ENCODE data around the gene SH2D3A. TPM values are rescaled to one million over a fixed set of nuclear protein-coding genes. Genes with fewer than 3 reads are reported as not detected.

The SH2D3A gene
- total and polyA plus RNA-seq, 10 donors = 7.5 to 17.1 (median 10.2) TPM

- H3K9me3 ChIP-seq = no peaks in the 10 kb centered on the region
- no peak for TF ChIP-seq CTCF (IDR thresholded peaks at IDR 0.05 in 8 of 11, conservative IDR thresholded peaks at IDR 0.05 in 3 of 11)
- TF ChIP-seq POLR2AphosphoS5 (IDR thresholded peaks at IDR 0.05) = no peak
- TF ChIP-seq POLR2A (IDR thresholded peaks at IDR 0.05) = no peak
- H3K4me1 ChIP-seq = peaks cover 3 to 59% (median 43%) of the 10 kb centered on the region in 6 donors
- DNase-seq = no peak
- H3K27me3 ChIP-seq (replicated peaks in 1 of 7) = peaks cover 0 to 6% (median 0%) of the 10 kb centered on the region in 7 donors
- no peaks in the 10 kb centered on the region for H3K36me3 ChIP-seq
- intact Hi-C loops (cut with DNase I; ENCODE audit: low total_unique reads) = loop anchor here (10.0 kb wide), 1 partner anchor 76 kb away; no protein-coding TSS in a partner anchor
- H3K27ac ChIP-seq = peak overlapping the region in 4 of 8 donors; percentile 41 to 75 (median 64)
- no peak overlapping the region for H3K4me3 ChIP-seq
Observed at GRCh38 chr19:6721138-6721474, 46.1 kb downstream of the SH2D3A start.

GRCh38 chr19:6720369-6721137 is 46.7 kb downstream of the SH2D3A start, which contains the start of gene C3:
Gene C3, minus strand, starts transcription at chr19:6720650. Its CDS starts 61 bp downstream, at chr19:6720589.
- Histone ChIP-seq H3K4me3 (no peak within 1 kb of the TSS), H3K9me3 (no peaks in the 10 kb centered on the region), H3K27ac (peak within 1 kb of the TSS in 6 of 8 donors; percentile 27 to 75 (median 52)), H3K27me3 (replicated peaks in 1 of 7) (peaks cover 0 to 6% (median 0%) of the 10 kb centered on the region in 7 donors), H3K36me3 (no peaks in the 10 kb centered on the region), H3K4me1 (peaks cover 3 to 55% (median 42%) of the 10 kb centered on the region in 6 donors)
- 66 to 86% (median 72%) methylated on average over 4 of the region's 4 CpGs for WGBS, 5 donors
- intact Hi-C loops (cut with DNase I; ENCODE audit: low total_unique reads) = loop anchor here (10.0 kb wide), 1 partner anchor 76 kb away; no protein-coding TSS in a partner anchor
- DNase-seq = no peak
- TF ChIP-seq POLR2AphosphoS5 (IDR thresholded peaks at IDR 0.05) = no peak
- TF ChIP-seq POLR2A (IDR thresholded peaks at IDR 0.05) = no peak
- TF ChIP-seq CTCF (IDR thresholded peaks at IDR 0.05 in 8 of 11, conservative IDR thresholded peaks at IDR 0.05 in 3 of 11) = no peak

- Histone ChIP-seq H3K4me3 (no peak overlapping the region), H3K9me3 (no peaks in the 10 kb centered on the region), H3K27me3 (replicated peaks in 1 of 7) (peaks cover 0 to 6% (median 0%) of the 10 kb centered on the region in 7 donors), H3K4me1 (peaks cover 3 to 49% (median 38%) of the 10 kb centered on the region in 6 donors), H3K27ac (no peak overlapping the region), H3K36me3 (no peaks in the 10 kb centered on the region)
- no peak for TF ChIP-seq POLR2A (IDR thresholded peaks at IDR 0.05)
- TF ChIP-seq CTCF (IDR thresholded peaks at IDR 0.05 in 8 of 11, conservative IDR thresholded peaks at IDR 0.05 in 3 of 11) = no peak
- no peak for TF ChIP-seq POLR2AphosphoS5 (IDR thresholded peaks at IDR 0.05)
- 91 to 96% (median 94%) methylated on average over 3 of the region's 3 CpGs for WGBS, 5 donors
- intact Hi-C loops (cut with DNase I; ENCODE audit: low total_unique reads) = loop anchor here (10.0 kb wide), 1 partner anchor 75 kb away; no protein-coding TSS in a partner anchor
- no peak for DNase-seq
Observed at GRCh38 chr19:6719992-6720368, 47.3 kb downstream of the SH2D3A start.

- TF ChIP-seq POLR2A (IDR thresholded peaks at IDR 0.05) = no peak
- no peak for TF ChIP-seq CTCF (IDR thresholded peaks at IDR 0.05 in 8 of 11, conservative IDR thresholded peaks at IDR 0.05 in 3 of 11)
- no peak overlapping the region for H3K27ac ChIP-seq
- intact Hi-C loops (cut with DNase I; ENCODE audit: low total_unique reads) = no loop called here
- H3K9me3 ChIP-seq = no peaks in the 10 kb centered on the region
- H3K4me3 ChIP-seq = no peak overlapping the region
- WGBS, 5 donors = 83 to 87% (median 85%) methylated on average over 5 to 6 of the region's 6 CpGs
- no peaks in the 10 kb centered on the region for H3K36me3 ChIP-seq
- no peak for DNase-seq
- peaks cover 0 to 6% (median 0%) of the 10 kb centered on the region in 7 donors for H3K27me3 ChIP-seq (replicated peaks in 1 of 7)
- H3K4me1 ChIP-seq = peaks cover 3 to 44% (median 33%) of the 10 kb centered on the region in 6 donors
Observed at GRCh38 chr19:6719540-6719861, 47.7 kb downstream of the SH2D3A start.

Measured in spleen (tissue), 11 donors.